Endodermal cell (in vitro differentiated cells): ENCODE measurements around the gene MMD2. TPM values are rescaled to one million over a fixed set of nuclear protein-coding genes. Genes with fewer than 3 reads are reported as not detected.

Source experiments
- DNase-seq: peaks from one replicate; pipeline ENCODE4 v3.0.0-alpha.2; 2017
- H3K27ac ChIP-seq: 2 replicates; pipeline ENCODE4 v1.5.1; 2013; ENCODE audit warnings: mild to moderate bottlenecking, low read depth, low read length, moderate library complexity
- H3K27me3 ChIP-seq: 2 replicates; pipeline ENCODE4 v1.6.1; 2013; ENCODE audit warnings: mild to moderate bottlenecking, low read length, moderate library complexity; ENCODE audit not compliant: insufficient read depth, control insufficient read depth, poor library complexity, severe bottlenecking
- H3K36me3 ChIP-seq: 2 replicates; pipeline ENCODE4 v1.7.0; 2013; ENCODE audit warnings: mild to moderate bottlenecking, low read length, moderate library complexity; ENCODE audit not compliant: control insufficient read depth, insufficient read depth
- H3K4me1 ChIP-seq: one replicate; pipeline ENCODE4 v1.7.0; 2013; ENCODE audit warnings: low read length; ENCODE audit not compliant: control insufficient read depth, insufficient read depth
- H3K4me3 ChIP-seq: 2 replicates; pipeline ENCODE4 v1.5.1; 2013; ENCODE audit warnings: mild to moderate bottlenecking, low read length, moderate library complexity
- H3K9ac ChIP-seq: 2 replicates; pipeline ENCODE4 v1.6.1; 2013; ENCODE audit warnings: mild to moderate bottlenecking, low read length, moderate library complexity; ENCODE audit not compliant: poor library complexity, severe bottlenecking; ENCODE audit errors: extremely low read depth
- H3K9me3 ChIP-seq: 2 replicates; pipeline ENCODE4 v1.6.1; 2013; ENCODE audit warnings: mild to moderate bottlenecking, low read length, moderate library complexity; ENCODE audit not compliant: control insufficient read depth
- H3K27ac Mint-ChIP-seq: 2 replicates; pipeline ENCODE4 v1.8.0; 2020; ENCODE audit warnings: mixed read lengths
- H3K27me3 Mint-ChIP-seq: 2 replicates; pipeline ENCODE4 v1.8.0; 2021; ENCODE audit warnings: mild to moderate bottlenecking, mixed read lengths; ENCODE audit not compliant: insufficient read depth
- H3K36me3 Mint-ChIP-seq: 2 replicates; pipeline ENCODE4 v1.8.0; 2020; ENCODE audit warnings: low read depth, mixed read lengths
- H3K4me1 Mint-ChIP-seq: 2 replicates; pipeline ENCODE4 v1.8.0; 2020; ENCODE audit warnings: mixed read lengths
- H3K4me3 Mint-ChIP-seq: 2 replicates; pipeline ENCODE4 v1.8.0; 2020; ENCODE audit warnings: mild to moderate bottlenecking, moderate library complexity, mixed read lengths
- H3K9me3 Mint-ChIP-seq: 2 replicates; pipeline ENCODE4 v1.8.0; 2020; ENCODE audit warnings: mild to moderate bottlenecking, mixed read lengths
- CTCF ChIP-seq: fragments of 200-600 bp; sonication (generic); conservative IDR thresholded peaks from 2 replicates; pipeline ENCODE4 v1.5.0; 2021; ENCODE audit warnings: antibody characterized with exemption, mild to moderate bottlenecking
- WGBS, 2 experiments: methylation state at CpG; one replicate each; pipeline versions ENCODE4 v1.1.5 to v1.1.7; 2013; ENCODE audit warnings: missing lambda C conversion rate in 2 of 2, mixed read lengths in 1 of 2; ENCODE audit not compliant: insufficient coverage in 1 of 2, insufficient read length in 1 of 2; 5-methylcytosine and 5-hydroxymethylcytosine counted together
- total RNA-seq, 2 donors: library from RNA; stranded (reverse); fragmentation: NEBNext Ultra II Directional in 1 of 2; extraction: Animal tissue kit (Norgen Biotek cat#: 25700) in 1 of 2; gene quantifications; 2 replicates in 1 of 2; 3 replicates in 1 of 2; pipeline ENCODE4 v1.2.1, GENCODE V29; 2021

The MMD2 gene
- total RNA-seq, 2 donors from 2014 or later, result 0.15 TPM; not detected in 1

GRCh38 chr7:4906682-4907081 lies 52.3 kb downstream of the MMD2 start:
- Mint-ChIP-seq H3K36me3 (no peaks in the 10 kb centered on the region), H3K4me1 (no peaks in the 10 kb centered on the region), H3K4me3 (no peak overlapping the region), H3K27ac (no peak overlapping the region), H3K9me3 (peaks cover 9% of the 10 kb centered on the region), H3K27me3 (peaks cover 19% of the 10 kb centered on the region)
- 61% methylated on average over 1 of the region's 1 CpG; no CpG with 5 or more reads in 1 of the 2 experiments for WGBS, 2 experiments
- H3K27ac ChIP-seq, result no peak overlapping the region
- H3K4me1 ChIP-seq, result no peaks in the 10 kb centered on the region
- no peak overlapping the region for H3K9ac ChIP-seq
- H3K9me3 ChIP-seq, result peaks cover 6% of the 10 kb centered on the region
- no peak for DNase-seq
- TF ChIP-seq CTCF, result no peak
- H3K4me3 ChIP-seq, result no peak overlapping the region
- H3K27me3 ChIP-seq, result peaks cover 11% of the 10 kb centered on the region
- H3K36me3 ChIP-seq, result no peaks in the 10 kb centered on the region

GRCh38 chr7:4905171-4905570 lies 53.8 kb downstream of the MMD2 start:
- Histone ChIP-seq H3K4me3 (no peak overlapping the region), H3K27me3 (peaks cover 11% of the 10 kb centered on the region), H3K9me3 (peaks cover 6% of the 10 kb centered on the region), H3K36me3 (no peaks in the 10 kb centered on the region), H3K4me1 (no peaks in the 10 kb centered on the region), H3K27ac (no peak overlapping the region), H3K9ac (no peak overlapping the region)
- H3K4me1 Mint-ChIP-seq, result no peaks in the 10 kb centered on the region
- DNase-seq, result no peak
- peaks cover 19% of the 10 kb centered on the region for H3K27me3 Mint-ChIP-seq
- H3K9me3 Mint-ChIP-seq, result peaks cover 9% of the 10 kb centered on the region
- WGBS, 2 experiments, result 100% methylated on average over 1 of the region's 1 CpG
- H3K27ac Mint-ChIP-seq, result no peak overlapping the region
- no peaks in the 10 kb centered on the region for H3K36me3 Mint-ChIP-seq
- no peak overlapping the region for H3K4me3 Mint-ChIP-seq
- no peak for TF ChIP-seq CTCF

GRCh38 chr7:4904346-4904745 lies 54.6 kb downstream of the MMD2 start:
- Histone ChIP-seq H3K27ac (no peak overlapping the region), H3K4me1 (no peaks in the 10 kb centered on the region), H3K27me3 (peaks cover 11% of the 10 kb centered on the region), H3K4me3 (no peak overlapping the region), H3K9me3 (peaks cover 6% of the 10 kb centered on the region), H3K9ac (no peak overlapping the region), H3K36me3 (no peaks in the 10 kb centered on the region)
- Mint-ChIP-seq H3K27me3 (peaks cover 19% of the 10 kb centered on the region), H3K4me3 (no peak overlapping the region), H3K4me1 (no peaks in the 10 kb centered on the region), H3K36me3 (no peaks in the 10 kb centered on the region), H3K9me3 (peaks cover 9% of the 10 kb centered on the region), H3K27ac (no peak overlapping the region)
- DNase-seq, result no peak
- no peak for TF ChIP-seq CTCF
